ENCODE results near the gene FAM174C.
"Not testable (repeated sequence)": the region's sequence is repeated elsewhere in the genome, so short reads cannot be mapped to it uniquely, and the experiment has no call there.

FAM174C gene

DNA sequence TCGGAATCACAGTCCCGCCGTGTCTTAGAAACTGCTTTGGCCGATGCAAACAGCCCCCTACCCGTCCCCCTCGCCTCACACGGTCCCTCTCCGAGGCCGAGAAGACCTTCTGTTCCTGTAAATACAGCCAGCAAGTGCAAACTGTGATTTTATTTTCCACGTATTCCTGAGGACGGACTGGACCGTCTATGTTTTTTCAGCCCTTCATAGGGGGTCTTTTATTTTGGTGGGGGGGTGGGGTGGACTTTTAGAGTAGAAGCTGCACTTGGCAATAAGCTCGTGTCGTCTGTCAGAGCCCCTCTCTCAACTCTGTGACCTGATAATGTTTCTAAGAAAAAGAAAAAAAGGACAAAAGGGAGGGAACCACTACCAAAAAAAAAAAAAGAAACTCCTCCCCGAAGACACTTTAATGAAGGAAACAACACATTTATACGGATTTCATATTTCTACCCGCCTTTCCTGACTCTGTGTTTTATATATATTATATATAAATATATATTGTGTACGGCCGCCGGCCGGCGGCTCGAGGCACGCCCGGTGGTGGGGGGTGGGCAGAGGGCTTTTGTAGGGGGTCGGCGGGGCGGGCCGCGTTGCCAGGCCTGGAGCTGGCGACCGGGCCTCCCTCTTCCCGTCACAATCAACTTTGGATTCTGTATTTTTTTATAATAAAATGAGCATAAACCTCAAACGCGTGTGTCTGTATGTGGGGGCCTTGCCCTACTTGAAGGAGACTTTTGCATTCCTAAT lies 25.6 kb downstream of the FAM174C start:
- DNase-seq (ENCODE audit: low read depth) = no peak

DNA sequence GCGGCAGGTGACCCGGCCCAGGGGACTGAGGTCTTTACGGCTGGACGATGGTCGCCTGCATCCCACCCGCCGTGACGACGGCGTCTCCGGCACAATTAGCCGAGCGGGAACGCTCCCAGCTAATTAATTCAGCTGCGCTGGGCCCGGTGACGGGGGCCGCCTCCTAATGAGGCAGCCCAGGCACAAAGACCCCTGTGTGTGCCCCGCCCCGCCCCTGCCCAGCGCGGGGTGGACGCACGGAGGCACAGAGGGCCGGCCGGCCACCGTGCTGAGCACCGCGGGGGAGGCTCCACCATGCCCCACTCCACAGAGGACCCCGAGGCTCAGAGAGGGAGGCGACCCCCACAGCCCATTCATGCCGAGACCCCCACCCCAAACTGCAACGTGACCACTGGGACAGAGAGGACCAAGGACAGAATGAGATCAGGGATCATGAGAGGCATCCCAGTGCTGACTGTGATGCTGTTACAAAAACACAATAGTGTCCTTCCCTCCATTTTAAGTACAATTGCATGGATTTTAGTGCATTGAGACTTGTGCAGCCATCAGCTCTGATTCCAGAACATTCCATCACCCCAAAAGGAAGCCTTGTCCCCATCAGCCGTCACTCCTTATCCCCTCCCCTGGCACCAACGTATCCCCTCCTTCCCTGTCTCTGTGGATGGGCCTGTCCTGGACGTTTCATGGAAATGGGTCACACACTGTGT lies 27.4 kb downstream of the FAM174C start:
- no peak for DNase-seq (ENCODE audit: low read depth)

DNA sequence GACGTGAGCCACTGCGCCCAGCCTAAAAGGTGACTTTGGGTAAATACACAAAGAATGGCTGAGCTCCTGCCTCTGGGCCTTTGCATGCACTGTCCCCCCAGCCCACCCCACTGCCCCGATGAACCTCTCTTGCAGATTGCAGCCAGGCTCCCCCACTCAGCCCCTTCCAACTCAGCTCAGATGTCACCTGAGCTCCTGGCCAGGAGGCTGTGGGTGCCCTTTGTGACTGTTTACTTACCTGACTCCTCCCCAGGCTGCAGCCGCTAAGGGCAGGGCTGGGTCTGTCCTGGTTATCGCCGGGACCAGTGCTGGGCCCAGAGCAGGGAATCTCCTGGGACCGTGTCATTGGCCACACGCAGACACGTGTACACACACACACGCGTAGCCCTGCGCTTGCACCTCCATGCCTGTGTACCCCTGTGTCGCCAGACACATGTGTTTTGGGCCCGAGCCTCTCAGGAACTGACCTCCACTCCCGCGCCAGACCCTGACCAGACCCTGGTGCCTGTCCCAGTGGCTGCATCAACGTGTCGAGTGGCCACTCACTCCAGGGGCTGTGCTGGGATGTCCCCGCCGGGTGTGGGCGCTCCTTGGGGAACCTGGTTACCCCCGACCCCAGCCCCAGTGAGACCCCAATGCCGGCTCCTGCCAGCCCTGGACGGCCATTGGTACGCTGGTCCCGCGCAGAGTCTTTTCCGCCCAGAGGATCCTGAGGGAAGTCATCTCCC lies 29.0 kb downstream of the FAM174C start:
- DNase-seq (ENCODE audit: low read depth) = no peak

DNA sequence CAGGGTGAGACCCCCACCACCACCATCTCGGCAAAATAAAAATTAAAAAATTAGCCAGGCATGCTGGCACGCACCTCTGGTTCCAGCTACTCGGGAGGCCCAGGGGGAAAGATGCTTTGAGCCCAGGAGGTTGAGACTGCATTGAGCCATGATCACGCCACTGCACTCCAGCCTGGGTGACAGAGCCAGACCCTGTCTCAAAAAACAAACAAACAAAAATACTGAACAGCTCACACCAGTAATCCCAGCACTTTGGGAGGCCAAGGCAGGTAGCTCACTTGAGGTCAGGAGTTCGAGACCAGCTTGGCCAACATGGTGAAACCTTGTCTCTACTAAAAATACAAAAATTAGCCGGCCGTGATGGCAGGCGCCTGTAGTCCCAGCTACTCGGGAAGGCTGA lies 30.0 kb downstream of the FAM174C start:
- not testable (repeated sequence) for DNase-seq (ENCODE audit: low read depth)

DNA sequence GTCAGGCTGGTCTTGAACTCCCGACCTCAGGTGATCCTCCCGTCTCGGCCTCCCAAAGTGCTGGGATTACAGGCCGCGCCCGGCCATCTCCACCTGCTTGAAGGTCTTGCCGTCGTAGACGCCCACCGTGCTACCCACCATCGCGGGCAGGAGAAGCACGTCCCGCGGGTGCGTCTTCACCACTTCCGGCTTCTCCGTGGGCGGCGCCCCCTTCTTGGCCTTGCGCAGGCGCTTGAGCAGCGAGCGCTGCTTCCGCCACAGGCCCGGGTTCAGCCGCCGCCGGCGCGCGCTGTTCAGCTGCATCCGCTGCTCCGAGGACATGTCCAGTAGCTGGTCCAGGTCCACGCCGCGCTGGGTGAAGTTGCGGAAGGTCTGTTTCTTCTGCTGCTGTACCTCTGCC lies 32.0 kb downstream of the FAM174C start:
- DNase-seq (ENCODE audit: low read depth) = no peak

DNA sequence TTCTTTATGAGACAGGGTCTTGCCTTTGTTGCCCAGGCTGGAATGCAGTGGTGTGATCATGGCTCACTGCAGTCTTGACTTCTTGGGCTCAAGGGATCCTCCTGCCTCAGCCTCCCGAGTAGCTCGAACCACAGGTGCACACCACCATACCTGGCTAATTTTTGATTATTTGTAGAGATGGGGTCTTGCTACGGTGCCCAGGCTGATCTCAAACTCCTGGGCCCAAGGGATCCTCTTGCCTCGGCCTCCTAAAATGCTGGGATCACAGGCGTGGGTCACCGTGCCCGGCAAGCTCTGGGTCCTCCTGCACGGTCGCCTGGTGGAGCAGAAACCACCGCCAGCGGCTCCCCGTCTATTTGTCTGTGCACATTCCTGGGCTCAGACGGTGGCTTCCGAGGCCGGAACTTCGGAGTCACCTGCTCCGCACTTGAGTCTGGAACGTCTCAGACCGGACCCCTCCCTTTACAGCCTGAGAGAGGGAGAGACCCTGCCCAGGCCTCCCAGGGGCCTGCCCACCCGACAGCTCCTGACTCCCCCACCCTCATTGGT lies 32.5 kb downstream of the FAM174C start:
- no peak for DNase-seq (ENCODE audit: low read depth)

DNA sequence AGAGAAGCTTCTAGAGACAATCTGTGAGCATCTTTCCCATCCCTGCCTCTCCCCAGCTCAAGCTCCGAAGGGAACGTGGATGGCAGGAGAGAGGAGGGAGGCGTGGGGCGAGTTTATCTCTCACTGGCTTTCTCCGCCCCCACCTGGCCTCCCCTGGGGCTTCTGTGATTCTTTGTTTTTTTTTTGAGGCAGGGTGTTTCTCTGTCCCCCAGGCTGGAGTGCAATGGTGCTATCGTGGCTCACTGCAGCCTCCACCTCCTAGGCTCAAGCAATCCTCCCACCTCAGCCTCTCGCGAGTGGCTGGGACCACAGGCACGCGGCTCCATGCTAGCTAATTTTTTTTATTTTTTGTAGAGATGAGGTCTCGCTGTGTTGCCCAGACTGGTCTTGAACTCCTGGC lies 33.4 kb downstream of the FAM174C start:
- DNase-seq (ENCODE audit: low read depth) = no peak

DNA sequence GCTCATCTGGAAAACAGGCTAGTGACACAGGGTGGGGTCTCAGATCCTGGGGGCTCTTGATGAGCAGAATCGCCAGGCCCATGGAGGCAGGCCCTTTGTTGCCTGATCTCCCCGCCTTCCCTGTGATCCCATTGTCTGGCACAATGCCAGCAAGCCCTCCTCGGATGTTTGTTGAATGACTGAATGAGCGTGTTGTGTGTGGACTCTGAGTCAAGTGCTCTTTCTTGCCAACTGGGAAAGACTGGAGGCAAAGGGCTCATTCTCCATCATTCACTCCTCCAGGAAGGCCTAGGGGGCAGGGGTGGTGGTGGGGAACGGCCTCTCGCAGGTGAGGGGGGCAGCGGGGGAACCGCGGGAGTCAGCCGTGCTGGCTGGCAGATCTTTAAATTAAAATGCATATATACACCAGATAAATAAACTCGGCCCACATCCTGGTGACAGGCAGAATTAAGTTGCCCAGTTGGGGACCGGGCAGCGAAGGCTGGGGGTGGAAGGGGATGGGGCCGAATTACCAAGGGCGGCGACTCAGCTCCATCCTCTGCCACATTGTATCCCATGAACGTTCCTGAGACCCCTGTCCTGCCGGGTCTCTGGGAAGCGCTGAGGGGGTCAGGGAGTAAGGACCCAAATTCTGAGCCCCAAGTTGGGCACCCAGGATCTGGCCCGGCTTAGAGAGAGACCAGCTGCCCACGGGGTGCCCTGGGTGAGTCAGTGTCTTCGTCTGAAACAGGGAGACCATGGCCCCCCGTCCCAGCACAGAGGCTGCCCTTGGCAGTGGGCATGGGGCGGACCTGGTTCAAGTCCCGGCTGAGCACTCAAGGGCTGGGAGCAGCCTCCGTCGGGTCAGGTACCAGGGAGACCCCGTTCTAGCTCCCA lies 34.9 kb downstream of the FAM174C start:
- no peak for DNase-seq (ENCODE audit: low read depth)

DNA sequence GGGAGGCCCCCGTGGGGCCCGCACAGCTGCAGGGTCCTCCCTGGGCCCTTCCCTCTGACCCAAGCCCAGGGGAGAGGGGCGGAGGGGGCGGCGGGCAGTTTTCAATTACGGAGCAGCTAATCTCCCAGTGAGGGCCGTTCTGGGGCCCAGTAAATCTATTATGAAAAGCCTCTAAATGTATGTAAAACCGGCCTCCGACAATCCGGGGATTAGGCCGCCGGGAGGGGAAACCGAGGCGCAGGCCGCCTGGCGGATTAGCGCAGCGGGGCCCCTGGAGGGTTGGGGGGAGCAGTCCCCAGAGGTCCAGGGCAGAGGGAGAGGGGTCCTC lies 35.5 kb downstream of the FAM174C start:
- DNase-seq (ENCODE audit: low read depth) = no peak

DNA sequence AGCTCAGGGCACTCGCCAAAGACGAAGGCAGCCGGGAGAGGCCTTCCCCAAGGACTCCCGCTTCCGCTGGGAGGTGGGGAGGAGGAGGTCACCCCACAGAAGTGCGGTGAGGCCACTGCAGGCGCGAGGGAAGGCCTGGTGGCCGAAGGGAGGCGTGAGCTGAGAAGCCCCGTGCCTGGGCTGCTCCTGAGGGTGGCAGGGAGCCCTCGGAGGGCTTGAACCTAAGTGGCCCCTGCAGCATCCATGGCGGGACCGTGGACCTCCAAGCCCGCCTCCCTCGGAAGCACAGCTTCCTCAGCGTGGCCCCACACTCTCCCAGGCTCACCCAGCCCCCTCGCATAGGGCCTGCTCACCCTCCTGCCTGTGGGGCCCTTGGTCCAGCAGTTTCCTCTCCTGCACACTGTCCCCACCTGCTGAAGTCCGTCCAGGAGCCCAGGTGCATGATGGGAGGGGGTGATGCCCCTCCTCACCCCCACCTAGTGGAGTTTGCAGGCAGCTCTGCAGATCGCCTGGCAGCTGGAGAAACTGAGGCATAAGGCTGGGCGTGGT lies 36.3 kb downstream of the FAM174C start:
- no peak for DNase-seq (ENCODE audit: low read depth)

DNA sequence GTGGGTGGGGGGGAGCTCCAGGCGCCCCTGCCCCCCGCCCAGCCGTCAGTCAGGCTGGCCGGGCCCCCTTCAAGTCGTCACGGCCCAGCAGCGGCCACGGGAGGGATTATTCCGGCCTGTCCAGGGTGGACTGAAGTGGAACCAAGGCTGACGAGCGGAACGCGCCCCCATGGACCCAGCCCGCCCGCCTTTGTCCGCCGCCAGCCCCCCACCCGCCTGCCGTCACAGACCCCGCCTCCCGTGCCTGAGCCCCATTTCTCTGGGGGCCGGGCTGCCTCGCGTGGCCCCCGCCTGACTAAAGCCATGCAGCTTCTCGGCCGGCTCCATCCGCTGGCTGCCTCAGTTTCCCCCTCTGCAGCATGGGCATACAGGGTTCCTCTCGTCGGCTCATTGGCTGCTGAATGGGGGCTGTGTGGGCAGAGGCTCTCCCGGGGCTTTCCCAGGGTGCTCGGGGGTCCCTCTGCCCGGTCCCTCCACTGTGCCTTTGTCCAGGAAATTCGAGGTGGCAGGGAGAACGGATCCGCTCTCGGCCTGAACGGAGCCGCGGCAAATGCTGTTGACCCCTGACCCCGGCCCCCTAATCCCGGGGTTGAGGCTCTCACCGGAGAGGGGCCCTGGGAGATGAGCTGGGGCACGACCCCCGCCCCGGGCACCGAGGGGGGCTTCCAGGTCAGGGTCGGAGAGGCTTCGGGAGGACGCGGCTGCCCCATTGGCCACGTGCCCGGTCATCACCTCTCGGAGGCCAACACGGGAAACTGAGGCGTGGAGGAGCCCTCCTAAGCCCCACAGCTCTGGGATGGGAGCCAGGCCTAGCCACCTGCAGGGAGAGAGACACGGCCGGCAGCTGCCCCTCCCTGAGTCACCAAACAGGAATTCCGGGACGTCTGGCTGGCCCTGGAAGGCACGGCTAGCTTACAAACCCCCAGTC lies 37.7 kb downstream of the FAM174C start:
- DNase-seq (ENCODE audit: low read depth) = no peak

DNA sequence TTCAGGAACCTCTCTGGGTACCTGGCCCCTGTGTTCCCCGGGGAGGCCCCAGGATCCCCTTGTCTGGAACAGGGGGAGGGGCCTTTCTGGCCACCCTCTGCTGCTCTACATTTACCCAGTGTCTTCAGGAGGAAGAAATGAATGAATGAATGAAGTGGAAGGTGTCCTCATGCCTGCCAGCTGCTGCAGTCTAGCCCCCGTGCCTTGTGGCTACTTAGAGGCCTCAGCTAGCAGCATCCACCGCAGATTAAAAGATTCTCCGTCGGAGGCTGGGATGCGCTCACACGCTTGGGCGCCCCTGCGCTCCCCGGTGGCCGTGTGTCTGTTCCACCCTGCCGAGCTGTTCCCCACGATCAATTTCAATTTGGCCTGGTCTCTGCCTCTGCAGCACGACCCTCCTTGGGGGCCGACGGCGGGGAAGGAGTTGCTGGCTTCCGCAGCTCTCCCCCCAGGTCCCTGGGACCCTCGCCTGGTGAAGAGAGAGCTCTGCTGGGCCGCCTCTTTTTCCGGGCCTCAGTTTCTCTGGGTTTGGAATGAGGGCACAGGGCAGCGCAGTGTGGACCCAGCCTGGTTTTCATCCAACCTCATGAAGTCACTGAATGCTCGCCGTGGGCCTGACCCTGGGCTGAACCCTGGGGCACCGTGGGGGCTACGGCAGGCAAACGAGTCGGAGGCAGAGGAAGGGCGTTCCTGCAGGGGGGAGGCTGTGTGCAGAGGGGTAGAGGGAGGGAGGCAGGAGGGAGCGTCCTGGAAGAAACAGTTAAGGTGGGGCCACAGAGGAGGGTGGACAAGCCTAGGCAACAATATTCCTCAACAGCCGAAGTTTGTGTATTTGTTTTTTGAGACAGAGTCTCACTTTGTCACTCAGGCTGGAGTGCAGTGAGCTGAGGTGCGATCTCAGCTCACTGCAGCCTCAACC lies 38.6 kb downstream of the FAM174C start:
- no peak for DNase-seq (ENCODE audit: low read depth)

DNA sequence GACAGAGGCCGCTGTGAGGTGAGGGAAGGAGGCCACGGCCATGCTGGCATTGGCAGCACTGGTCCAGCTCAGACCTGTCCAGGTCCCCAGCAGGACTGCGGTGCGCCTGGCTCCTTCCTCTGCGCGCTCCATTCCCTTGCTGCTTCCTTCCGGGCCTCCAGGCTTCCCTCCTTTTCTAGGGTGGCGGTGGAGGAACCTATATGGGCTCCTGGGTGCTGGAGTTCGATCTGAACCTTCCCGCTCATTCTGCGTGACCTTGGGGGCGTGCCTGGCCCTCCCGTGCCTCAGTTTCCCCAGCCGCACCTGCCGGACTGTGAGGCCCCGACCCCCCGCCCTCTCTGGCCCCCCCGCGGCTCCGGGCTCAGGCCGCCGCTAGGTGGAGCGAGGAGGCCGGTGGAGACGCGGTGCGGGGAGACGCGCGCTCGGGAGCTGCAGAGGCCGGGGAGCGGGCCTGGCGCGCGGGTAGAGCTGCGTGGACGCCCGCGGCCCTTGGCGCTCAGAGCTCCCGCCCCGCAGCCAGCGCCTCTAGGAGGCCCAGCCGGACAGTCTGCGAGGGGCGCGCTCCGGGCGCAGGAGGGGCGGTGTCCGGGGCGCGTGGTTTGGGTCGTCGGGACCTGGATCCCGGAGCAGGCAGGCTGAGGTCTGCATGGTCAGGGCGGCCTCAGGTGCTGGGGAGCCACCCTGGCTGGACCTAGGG lies 40.3 kb downstream of the FAM174C start:
- DNase-seq (ENCODE audit: low read depth) = peak; percentile 21

DNA sequence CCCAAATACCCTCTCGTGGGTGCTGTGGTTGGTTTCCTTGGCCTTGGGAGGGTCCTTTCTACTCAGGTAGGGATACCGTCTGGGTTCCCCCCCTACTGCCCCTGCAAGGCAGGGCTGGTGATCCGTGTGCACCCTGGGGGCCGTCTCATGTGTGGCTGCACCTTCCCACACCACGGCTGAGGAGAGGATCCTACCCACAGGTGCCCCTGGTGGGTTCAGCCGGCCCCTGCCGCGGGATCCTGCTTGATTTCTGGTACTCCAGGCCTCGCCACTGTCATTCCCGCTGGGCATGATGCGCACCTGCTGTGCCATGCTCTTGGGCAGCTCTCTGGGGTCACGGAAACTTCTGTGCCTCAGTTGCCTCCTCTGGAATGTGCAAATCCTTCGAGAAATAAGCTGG lies 41.1 kb downstream of the FAM174C start:
- DNase-seq (ENCODE audit: low read depth) = no peak

DNA sequence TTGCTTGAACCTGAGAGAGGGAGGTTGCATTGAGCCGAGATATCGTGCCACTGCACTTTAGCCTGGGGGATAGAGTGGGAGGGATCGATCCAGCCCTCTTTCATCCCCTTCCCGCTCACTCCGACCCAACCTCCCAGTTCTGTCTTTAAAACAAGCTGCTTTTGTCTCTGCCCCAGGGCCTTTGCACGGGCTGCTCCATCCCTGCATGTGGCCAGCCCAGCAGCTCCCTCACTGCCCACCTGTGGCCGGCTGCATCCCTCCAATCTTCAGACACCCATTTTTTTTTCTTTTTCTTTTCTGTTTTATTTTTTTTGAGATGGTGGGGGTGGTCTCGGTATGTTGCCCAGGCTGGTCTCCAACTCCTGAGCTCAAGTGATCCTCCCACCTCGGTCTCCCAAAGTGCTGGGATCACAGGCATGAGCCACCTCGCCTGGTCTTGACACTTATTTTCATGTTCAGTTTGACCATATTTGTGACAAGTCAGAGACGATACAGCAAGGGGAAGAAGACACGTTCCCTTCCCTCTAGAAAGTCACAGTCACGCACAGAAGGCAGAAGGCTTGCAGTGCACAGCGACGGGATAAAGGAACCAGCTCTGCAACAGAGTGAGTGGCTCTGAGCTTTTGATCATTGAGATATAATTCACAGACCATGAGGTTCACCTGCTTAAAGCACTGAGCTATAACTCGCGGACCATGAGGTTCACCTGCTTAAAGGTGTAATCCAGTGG lies 42.1 kb downstream of the FAM174C start:
- DNase-seq (ENCODE audit: low read depth) = no peak

DNA sequence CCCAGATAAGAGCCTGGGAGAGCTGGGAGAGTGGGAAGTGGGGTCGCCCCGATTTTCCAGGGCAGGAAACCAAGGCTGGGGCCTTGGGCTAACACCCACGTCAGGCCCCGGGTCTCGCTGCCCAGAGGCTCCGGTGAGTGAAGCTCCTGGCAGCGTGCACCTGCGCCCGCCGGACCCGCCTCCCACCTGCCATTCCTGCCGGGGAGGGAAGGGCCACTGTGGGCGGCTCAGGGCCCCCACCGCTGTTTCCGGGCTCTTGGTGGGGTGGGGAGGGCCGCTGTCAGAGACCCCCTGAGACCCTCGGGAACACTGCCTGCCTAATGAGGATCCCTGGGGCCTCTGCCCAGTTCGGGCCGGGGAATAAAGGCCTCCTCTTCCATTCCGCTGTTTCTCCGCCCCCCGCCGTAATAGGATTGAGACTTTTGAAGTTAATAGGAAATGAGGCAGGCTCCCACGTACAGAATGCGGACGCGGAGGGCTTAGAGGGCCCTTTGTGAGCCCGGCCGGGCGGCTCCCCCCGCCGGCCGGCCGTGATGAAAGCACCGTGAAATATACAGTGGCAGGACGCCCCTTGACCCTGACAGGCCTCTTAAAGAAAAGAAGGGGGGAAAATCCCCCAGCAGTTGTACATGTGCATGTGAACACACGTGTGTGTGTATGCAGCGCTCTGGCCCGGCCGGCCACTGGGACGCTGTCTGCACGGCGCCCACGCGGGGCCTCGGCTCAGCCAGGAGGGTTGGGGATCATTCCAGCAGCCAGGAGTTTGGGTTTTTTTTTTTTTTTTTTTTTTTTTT lies 43.5 kb downstream of the FAM174C start:
- DNase-seq (ENCODE audit: low read depth) = no peak

DNA sequence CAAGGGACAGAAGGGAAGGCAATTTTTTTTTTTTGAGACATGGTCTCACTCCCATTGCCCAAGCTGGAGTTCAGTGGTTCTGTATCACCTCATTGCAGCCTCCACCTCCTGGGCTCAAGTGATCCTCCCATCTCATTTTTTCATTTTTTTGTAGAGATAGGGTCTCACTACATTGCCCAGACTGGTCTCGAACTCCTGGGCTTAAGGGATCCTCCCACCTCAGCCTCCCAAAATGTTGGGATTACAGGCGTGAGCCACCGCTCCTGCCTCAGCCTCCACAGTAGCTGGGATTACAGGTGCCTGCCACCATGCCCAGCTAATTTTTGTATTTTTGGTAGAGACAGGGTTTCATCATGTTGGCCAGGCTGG lies 44.9 kb downstream of the FAM174C start:
- not testable (repeated sequence) for DNase-seq (ENCODE audit: low read depth)
